Astrocyte (in vitro differentiated cells and primary cell): ENCODE measurements around the gene RELB.

Experiments used
- CTCF ChIP-seq: IDR thresholded peaks from 2 replicates; pipeline ENCODE4 v1.5.1; 2011; ENCODE audit warnings: low read depth, mild to moderate bottlenecking, inconsistent platforms, low read length, moderate library complexity; ENCODE audit not compliant: insufficient read depth
- EZH2 ChIP-seq: IDR thresholded peaks from 2 replicates; pipeline ENCODE4 v1.6.1; 2012; ENCODE audit warnings: mild to moderate bottlenecking, low read length, inconsistent platforms; ENCODE audit not compliant: insufficient read depth

GRCh38 chr19:45040059-45040771 is 39.0 kb downstream of the RELB start:
- TF ChIP-seq CTCF = no peak
- TF ChIP-seq EZH2 = no peak
